ENCODE measurements around the gene FRMD8.
"Not testable (repeated sequence)": the region's sequence is repeated elsewhere in the genome, so short reads cannot be mapped to it uniquely, and the experiment has no call there.

FRMD8 gene

DNA sequence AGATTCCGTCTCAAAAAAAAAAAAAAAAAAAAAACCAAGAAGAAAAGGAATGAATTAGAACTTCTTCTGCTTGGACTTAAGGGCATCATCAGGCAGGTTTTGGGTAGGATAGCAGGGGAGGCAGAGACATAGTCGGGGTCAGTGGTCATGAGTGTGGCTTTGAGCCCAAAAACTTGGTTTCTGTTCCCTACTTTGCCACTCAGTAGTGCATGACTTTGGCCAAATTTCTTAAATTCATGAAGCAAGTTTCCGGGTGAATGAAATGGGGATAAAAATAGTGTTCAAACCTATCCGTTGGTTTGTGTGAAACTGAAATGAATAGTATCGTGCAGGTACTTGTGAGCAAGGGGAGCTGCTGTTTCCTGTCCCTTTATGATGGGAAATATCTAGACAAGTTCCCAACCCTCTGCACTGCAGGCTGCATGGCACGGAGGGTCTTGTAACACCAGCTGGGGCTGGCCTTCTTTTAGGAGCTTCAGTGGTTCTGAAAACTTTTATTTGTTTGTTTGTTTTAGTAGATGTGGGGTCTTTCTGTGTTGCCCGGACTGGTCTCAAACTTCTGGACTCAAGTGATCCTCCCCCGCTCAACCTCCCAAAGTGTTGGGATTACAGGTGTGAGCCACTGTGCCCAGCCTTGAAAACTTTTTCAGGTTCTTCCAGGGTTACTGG is 54.5 kb downstream of the FRMD8 start:
- Histone ChIP-seq H3K36me3 (ENCODE audit: control insufficient read depth in 2 of 2, insufficient read depth in 2 of 2, low read length in 2 of 2) (peaks cover 58 to 70% of the 10 kb centered on the region in 2 donors), H3K4me3 (ENCODE audit: low read length in 2 of 2) (no peak overlapping the region), H3K9ac (ENCODE audit: low read length in 2 of 2) (no peak overlapping the region), H3K27me3 (ENCODE audit: control insufficient read depth in 1 of 2, insufficient read depth in 2 of 2, low read length in 2 of 2) (no peaks in the 10 kb centered on the region), H3K9me3 (ENCODE audit: control insufficient read depth in 2 of 2, low read length in 2 of 2) (no peaks in the 10 kb centered on the region), H3K27ac (ENCODE audit: low read length) (no peak overlapping the region), H3K4me1 (ENCODE audit: control insufficient read depth, insufficient read depth, low read length) (peaks cover 53% of the 10 kb centered on the region)

DNA sequence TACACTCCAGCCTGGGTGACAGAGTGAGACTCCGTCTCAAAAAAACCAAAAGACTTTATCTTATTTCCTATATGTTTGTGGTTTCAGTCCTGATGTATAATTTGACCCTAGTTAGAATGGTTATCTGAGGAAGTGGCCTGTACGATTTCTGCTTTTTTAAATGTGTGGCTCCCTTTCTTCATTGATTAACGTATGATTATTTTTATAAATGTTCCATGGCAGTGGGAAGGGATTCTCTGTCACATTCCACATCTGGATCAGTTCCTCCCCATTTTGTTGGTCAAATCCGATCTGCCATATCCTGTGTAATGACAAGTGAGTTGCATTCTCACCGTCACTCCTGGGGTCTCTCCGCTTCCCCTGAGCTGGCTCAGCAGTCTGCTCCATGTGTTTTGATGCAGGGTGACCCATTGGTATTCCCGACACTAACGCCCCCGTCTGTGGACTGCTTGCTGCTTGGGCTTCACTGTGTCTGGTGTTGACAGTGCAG is 56.5 kb downstream of the FRMD8 start:
- peaks cover 42% of the 10 kb centered on the region for H3K4me1 ChIP-seq (ENCODE audit: control insufficient read depth, insufficient read depth, low read length)
- H3K9ac ChIP-seq (ENCODE audit: low read length in 2 of 2): no peak overlapping the region
- H3K9me3 ChIP-seq (ENCODE audit: control insufficient read depth in 2 of 2, low read length in 2 of 2): no peaks in the 10 kb centered on the region
- peak overlapping the region; percentile 70 for H3K27ac ChIP-seq (ENCODE audit: low read length)
- no peak overlapping the region for H3K4me3 ChIP-seq (ENCODE audit: low read length in 2 of 2)
- H3K36me3 ChIP-seq (ENCODE audit: control insufficient read depth in 2 of 2, insufficient read depth in 2 of 2, low read length in 2 of 2): peaks cover 51 to 60% of the 10 kb centered on the region in 2 donors
- no peaks in the 10 kb centered on the region for H3K27me3 ChIP-seq (ENCODE audit: control insufficient read depth in 1 of 2, insufficient read depth in 2 of 2, low read length in 2 of 2)

DNA sequence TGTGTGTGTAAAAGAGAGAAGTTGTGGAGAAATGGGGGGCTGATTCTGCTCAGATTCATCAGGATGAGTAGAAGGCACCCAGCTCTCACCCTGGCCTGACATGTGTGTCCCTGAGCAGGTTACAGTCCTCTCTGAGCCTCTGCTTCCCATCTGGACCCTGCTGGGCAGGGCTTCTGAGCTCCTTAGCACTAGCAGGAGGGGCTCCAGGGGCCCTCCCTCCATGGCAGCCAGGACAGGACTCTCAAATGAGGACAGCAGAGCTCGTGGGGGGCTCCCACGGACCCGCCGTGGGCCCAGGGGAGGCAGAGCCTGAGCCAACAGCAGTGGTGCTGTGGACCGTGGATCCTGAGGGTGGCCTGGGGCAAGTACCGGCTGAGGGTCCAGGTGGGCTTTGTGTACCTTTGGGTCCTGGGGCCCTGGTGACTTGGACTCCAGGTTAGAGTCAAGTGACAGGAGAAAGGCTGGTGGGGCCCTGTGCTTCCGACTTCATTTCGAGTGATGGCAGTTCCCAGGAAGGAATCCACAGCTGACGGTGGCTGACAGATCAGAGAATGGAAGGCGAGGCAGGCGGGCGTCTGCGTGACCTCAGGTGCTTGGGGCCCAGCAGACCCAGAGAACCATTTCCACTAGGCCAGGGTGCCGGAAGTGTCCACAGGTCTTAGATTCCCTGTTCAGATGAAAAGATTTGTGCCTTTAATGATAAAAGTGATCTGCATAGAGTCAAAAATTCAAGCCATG is 58.0 kb downstream of the FRMD8 start:
- Histone ChIP-seq H3K27ac (ENCODE audit: low read length) (peak overlapping the region; percentile 70), H3K36me3 (ENCODE audit: control insufficient read depth in 2 of 2, insufficient read depth in 2 of 2, low read length in 2 of 2) (peaks cover 44 to 50% of the 10 kb centered on the region in 2 donors), H3K9ac (ENCODE audit: low read length in 2 of 2) (no peak overlapping the region), H3K4me1 (ENCODE audit: control insufficient read depth, insufficient read depth, low read length) (peaks cover 39% of the 10 kb centered on the region), H3K4me3 (ENCODE audit: low read length in 2 of 2) (no peak overlapping the region), H3K9me3 (ENCODE audit: control insufficient read depth in 2 of 2, low read length in 2 of 2) (no peaks in the 10 kb centered on the region), H3K27me3 (ENCODE audit: control insufficient read depth in 1 of 2, insufficient read depth in 2 of 2, low read length in 2 of 2) (no peaks in the 10 kb centered on the region)

DNA sequence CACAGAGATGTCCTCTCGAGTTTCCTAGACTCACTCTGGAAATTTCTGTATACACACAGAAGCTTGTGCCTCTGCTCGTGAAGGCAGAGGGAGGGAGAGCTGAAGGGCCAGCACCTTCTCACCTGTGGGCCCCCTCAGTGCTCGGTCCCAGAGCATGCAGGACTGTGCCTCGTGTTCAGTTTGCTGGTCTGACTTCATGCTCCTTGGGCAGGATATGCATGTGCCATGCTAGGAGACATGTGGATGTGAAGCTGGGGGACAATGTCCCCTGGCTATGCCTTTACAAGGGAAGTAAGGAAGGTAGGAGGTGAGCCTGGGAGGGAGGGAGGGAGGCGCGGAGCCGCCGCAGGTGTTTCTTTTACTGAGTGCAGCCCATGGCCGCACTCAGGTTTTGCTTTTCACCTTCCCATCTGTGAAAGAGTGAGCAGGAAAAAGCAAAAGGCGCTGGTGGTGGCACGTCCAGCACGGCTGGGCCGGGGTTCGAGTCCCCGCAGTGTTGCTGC is 58.7 kb downstream of the FRMD8 start:
- Histone ChIP-seq H3K27me3 (ENCODE audit: control insufficient read depth in 1 of 2, insufficient read depth in 2 of 2, low read length in 2 of 2) (no peaks in the 10 kb centered on the region), H3K36me3 (ENCODE audit: control insufficient read depth in 2 of 2, insufficient read depth in 2 of 2, low read length in 2 of 2) (peaks cover 40 to 50% of the 10 kb centered on the region in 2 donors), H3K4me3 (ENCODE audit: low read length in 2 of 2) (no peak overlapping the region), H3K4me1 (ENCODE audit: control insufficient read depth, insufficient read depth, low read length) (peaks cover 36% of the 10 kb centered on the region), H3K9me3 (ENCODE audit: control insufficient read depth in 2 of 2, low read length in 2 of 2) (no peaks in the 10 kb centered on the region), H3K27ac (ENCODE audit: low read length) (peak overlapping the region; percentile 18), H3K9ac (ENCODE audit: low read length in 2 of 2) (no peak overlapping the region)

DNA sequence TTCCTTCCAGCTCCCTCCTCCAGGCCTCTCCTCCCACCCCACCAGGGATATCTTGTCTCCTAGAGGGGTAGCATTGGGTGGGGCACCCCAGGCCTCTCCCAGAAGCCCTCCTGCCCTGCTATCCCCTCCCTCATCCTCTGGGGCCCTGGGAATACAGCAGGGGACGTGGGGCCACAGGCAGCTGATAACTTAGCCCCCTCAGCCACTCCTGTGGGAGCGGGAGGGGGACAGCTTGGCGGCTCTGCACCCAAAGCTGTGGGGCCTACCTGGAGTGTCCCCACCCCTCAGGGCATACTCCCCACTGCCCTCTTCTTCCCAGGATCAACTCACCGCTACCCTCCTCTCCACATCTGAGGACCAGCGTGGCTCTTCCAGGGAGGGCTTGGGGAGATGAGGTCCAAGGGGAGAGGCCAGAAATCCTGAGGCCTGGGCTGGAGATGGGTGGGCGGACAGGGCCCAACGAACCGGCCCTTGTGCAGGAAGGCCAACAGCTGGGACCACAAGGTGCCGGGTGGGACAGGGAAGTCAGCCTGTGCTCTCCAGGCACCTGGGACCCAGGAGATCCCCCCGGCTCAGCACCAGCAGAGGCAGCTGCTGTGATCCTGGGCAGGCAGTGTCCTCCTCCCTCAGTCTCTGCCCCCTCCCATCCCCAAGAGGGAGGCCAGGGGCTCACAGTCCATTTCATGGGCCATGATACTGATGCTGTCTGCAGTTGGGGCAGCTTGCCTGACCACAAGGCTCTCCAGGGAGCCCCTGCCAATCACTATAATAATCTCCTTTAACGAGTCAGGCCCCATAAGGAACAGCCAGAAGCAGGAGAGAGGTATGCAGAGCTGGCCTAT is 59.4 kb downstream of the FRMD8 start:
- no peaks in the 10 kb centered on the region for H3K27me3 ChIP-seq (ENCODE audit: control insufficient read depth in 1 of 2, insufficient read depth in 2 of 2, low read length in 2 of 2)
- H3K27ac ChIP-seq (ENCODE audit: low read length): peak overlapping the region; percentile 24
- H3K9ac ChIP-seq (ENCODE audit: low read length in 2 of 2): no peak overlapping the region
- H3K4me3 ChIP-seq (ENCODE audit: low read length in 2 of 2): no peak overlapping the region
- peaks cover 40 to 50% of the 10 kb centered on the region in 2 donors for H3K36me3 ChIP-seq (ENCODE audit: control insufficient read depth in 2 of 2, insufficient read depth in 2 of 2, low read length in 2 of 2)
- H3K9me3 ChIP-seq (ENCODE audit: control insufficient read depth in 2 of 2, low read length in 2 of 2): no peaks in the 10 kb centered on the region
- peaks cover 33% of the 10 kb centered on the region for H3K4me1 ChIP-seq (ENCODE audit: control insufficient read depth, insufficient read depth, low read length)

DNA sequence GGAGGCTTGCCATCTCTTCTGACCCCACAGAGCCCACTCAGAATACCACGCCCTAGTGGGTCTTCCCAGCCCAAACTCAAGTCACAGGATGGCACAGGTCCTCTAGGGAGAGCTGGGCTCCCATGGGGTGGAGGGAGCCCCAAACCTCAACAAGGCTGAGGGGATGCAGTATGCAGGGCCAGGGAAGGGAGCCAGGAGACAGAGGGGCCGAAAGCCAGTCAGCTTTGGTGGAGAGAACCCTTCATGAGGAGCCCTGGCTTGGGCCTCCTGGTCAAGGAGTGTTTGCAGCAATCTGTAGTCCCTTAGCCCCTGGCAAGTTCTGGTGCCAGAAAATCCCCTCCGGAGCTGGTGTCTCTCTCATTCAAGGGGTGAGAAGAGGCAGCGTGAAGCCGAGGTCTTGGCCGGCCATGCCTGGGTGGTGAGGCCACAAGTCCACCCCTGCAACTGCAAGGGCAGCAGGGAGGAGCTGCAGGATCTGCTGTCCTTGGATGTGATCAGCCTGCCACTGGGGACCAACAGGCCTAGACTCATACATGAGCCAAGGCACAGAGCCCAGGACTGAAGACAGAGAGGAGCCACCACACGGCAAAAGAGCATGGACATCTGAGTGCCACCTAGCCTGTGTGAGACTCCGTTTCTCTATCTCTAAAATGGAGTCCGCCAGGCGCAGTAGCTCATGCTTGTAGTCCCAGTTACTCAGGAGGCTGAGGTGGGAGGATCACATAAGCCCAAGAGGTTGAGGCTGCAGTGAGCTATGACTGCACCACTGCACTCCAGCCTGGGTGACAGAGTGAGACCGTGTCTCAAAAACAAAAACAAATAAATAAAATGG is 60.2 kb downstream of the FRMD8 start:
- H3K9me3 ChIP-seq (ENCODE audit: control insufficient read depth in 2 of 2, low read length in 2 of 2): no peaks in the 10 kb centered on the region
- H3K36me3 ChIP-seq (ENCODE audit: control insufficient read depth in 2 of 2, insufficient read depth in 2 of 2, low read length in 2 of 2): peaks cover 38 to 45% of the 10 kb centered on the region in 2 donors
- H3K4me1 ChIP-seq (ENCODE audit: control insufficient read depth, insufficient read depth, low read length): peaks cover 29% of the 10 kb centered on the region
- H3K4me3 ChIP-seq (ENCODE audit: low read length in 2 of 2): no peak overlapping the region
- H3K9ac ChIP-seq (ENCODE audit: low read length in 2 of 2): no peak overlapping the region
- peak overlapping the region; percentile 24 for H3K27ac ChIP-seq (ENCODE audit: low read length)
- no peaks in the 10 kb centered on the region for H3K27me3 ChIP-seq (ENCODE audit: control insufficient read depth in 1 of 2, insufficient read depth in 2 of 2, low read length in 2 of 2)

DNA sequence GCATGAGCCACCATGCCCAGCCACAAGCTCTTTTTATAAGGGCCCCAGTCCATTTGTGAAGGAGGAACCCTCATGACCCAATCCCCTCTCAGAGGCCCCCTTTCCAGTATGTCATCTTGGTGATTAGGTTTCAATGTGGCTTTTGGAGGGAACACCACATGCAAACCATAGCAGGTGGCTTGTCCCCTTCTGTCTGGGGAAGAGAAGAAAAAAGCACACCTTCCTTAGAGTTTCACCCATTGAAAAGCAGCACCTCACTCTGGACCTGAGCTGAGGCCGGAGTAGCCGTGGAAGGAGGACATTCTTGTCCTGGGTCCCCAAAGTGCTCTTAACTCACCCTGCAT is 61.6 kb downstream of the FRMD8 start:
- Histone ChIP-seq H3K9ac (ENCODE audit: low read length in 2 of 2) (no peak overlapping the region), H3K36me3 (ENCODE audit: control insufficient read depth in 2 of 2, insufficient read depth in 2 of 2, low read length in 2 of 2) (peaks cover 32 to 34% of the 10 kb centered on the region in 2 donors), H3K27me3 (ENCODE audit: control insufficient read depth in 1 of 2, insufficient read depth in 2 of 2, low read length in 2 of 2) (no peaks in the 10 kb centered on the region), H3K4me3 (ENCODE audit: low read length in 2 of 2) (no peak overlapping the region), H3K27ac (ENCODE audit: low read length) (no peak overlapping the region), H3K4me1 (ENCODE audit: control insufficient read depth, insufficient read depth, low read length) (peaks cover 18% of the 10 kb centered on the region), H3K9me3 (ENCODE audit: control insufficient read depth in 2 of 2, low read length in 2 of 2) (no peaks in the 10 kb centered on the region)

DNA sequence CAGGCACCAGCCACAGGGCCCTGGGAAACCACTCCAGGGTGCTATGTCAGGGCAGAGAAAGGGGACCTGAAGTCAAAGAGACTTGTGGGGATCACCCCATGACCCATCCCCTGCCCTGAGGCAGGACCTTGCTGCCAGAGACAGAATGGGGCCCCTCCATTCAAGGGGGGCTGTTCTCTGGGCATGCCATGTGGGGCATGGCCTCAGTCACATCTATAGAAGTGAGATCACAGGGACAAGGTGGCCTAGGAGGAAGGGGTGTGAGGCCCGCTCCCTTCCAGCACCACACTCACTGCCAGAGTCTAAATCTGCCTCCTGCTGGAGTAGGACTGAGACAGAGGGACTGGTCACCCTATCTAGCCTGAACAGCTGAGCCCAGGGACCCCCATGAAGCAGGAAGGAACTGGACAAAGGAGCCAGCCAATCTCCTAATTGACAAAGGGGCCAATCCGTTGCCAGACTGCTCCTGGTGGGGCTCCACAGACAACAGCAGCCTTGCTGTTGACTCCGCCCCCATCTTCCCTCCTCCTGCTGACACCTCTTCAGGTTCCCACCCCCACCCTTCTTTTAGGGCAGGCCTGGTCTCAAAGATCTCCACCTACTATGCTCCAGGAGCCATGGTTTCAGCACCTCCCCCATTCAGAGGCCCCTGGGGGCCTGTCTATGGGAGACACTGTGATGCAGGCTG is 62.1 kb downstream of the FRMD8 start:
- Histone ChIP-seq H3K27me3 (ENCODE audit: control insufficient read depth in 1 of 2, insufficient read depth in 2 of 2, low read length in 2 of 2) (no peaks in the 10 kb centered on the region), H3K36me3 (ENCODE audit: control insufficient read depth in 2 of 2, insufficient read depth in 2 of 2, low read length in 2 of 2) (peaks cover 27 to 29% of the 10 kb centered on the region in 2 donors), H3K4me1 (ENCODE audit: control insufficient read depth, insufficient read depth, low read length) (peaks cover 13% of the 10 kb centered on the region), H3K4me3 (ENCODE audit: low read length in 2 of 2) (no peak overlapping the region), H3K9ac (ENCODE audit: low read length in 2 of 2) (no peak overlapping the region), H3K9me3 (ENCODE audit: control insufficient read depth in 2 of 2, low read length in 2 of 2) (no peaks in the 10 kb centered on the region), H3K27ac (ENCODE audit: low read length) (no peak overlapping the region)

DNA sequence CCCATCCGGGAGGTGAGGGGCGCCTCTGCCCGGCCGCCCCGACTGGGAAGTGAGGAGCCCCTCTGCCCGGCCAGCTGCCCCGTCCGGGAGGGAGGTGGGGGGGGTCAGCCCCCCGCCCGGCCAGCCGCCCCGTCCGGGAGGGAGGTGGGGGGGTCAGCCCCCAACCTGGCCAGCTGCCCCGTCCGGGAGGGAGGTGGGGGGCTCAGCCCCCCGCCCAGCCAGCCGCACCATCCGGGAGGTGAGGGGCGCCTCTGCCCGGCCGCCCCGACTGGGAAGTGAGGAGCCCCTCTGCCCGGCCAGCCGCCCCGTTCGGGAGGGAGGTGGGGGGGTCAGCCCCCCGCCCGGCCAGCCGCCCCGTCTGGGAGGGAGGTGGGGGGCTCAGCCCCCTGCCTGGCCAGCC is 64.9 kb downstream of the FRMD8 start:
- H3K36me3 ChIP-seq (ENCODE audit: control insufficient read depth in 2 of 2, insufficient read depth in 2 of 2, low read length in 2 of 2); H3K27ac ChIP-seq (ENCODE audit: low read length); H3K9me3 ChIP-seq (ENCODE audit: control insufficient read depth in 2 of 2, low read length in 2 of 2); H3K4me3 ChIP-seq (ENCODE audit: low read length in 2 of 2); H3K27me3 ChIP-seq (ENCODE audit: control insufficient read depth in 1 of 2, insufficient read depth in 2 of 2, low read length in 2 of 2); H3K9ac ChIP-seq (ENCODE audit: low read length in 2 of 2): not testable (repeated sequence)
- peaks cover 12% of the 10 kb centered on the region for H3K4me1 ChIP-seq (ENCODE audit: control insufficient read depth, insufficient read depth, low read length)

Measured in stomach smooth muscle (tissue), 2 donors.